ENCODE data around the gene ZNF512B.
"Not testable (repeated sequence)": the region's sequence is repeated elsewhere in the genome, so short reads cannot be mapped to it uniquely, and the experiment has no call there.

Gene ZNF512B

DNA sequence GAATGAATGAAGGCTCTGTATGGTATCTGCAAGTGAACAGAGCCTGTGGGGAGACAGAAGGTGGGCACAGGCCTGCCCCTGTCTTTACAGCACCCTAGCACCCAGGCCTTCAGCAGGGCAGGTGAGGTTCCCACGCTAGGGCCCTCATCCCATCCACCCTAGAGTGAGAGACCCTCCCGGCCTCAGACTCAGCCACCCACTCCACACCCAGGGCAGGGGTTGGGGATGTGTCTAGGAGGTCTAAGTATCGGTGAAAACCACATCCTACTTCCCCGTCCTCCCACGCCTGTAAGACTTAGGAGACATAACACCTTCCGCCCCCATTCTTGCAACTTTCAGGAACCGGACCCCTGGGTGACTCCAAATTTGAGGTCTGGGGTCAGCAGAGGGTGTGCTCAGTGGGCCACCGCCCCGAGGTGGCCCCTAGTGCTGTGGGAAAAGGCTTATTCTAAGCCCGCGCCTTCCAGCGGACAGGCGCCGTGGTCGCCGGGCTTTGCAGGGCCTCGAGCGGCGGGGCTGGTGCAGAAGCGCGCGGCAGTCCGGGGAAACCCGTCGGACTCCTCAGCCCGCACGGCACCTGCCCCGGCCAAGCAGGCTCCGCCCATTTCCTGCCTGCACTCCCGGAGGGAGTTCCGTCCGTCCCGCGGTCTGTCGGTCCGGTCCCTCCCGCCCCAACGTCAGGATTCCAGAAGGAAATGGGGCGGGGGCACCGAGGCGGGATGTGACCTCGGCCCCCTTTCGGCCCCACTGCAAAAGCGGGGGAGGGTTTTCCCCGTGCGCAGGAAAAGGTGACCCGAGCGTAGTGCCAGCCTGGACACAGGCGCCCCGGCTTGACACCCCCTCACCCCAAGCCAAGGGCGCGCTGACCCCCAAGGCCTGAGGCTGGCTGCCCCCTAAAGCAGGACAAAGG, 8.8 kb upstream of the ZNF512B start:
- no peak for DNase-seq (ENCODE audit: low read depth)

- no peak for DNase-seq (ENCODE audit: low read depth)
Measured at GRCh38 chr20:63977739-63978276, 8.1 kb upstream of the ZNF512B start.

GRCh38 chr20:63976980-63977738, 7.4 kb upstream of the ZNF512B start:
- no peak for DNase-seq (ENCODE audit: low read depth)

DNA sequence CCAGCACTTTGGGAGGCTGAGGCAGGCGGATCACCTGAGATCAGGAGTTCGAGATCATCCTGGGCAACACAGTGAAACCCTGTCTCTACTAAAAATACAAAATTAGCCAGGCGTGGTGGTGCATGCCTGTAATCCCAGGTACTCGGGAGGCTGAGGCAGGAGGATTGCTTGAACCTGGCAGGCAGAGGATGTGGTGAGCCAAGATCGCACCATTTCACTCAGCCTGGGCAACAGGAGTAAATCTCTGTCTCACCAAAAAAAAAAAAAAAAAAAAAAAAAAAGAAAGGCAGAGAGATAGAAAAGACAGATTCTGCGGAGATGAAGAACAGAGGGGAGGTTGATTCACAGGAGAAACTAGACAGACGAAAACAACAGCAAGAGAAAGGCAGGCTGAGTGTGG, 6.8 kb upstream of the ZNF512B start:
- DNase-seq (ENCODE audit: low read depth): not testable (repeated sequence)

- no peak for DNase-seq (ENCODE audit: low read depth)
Measured at GRCh38 chr20:63974402-63975200, 4.9 kb upstream of the ZNF512B start.

DNA sequence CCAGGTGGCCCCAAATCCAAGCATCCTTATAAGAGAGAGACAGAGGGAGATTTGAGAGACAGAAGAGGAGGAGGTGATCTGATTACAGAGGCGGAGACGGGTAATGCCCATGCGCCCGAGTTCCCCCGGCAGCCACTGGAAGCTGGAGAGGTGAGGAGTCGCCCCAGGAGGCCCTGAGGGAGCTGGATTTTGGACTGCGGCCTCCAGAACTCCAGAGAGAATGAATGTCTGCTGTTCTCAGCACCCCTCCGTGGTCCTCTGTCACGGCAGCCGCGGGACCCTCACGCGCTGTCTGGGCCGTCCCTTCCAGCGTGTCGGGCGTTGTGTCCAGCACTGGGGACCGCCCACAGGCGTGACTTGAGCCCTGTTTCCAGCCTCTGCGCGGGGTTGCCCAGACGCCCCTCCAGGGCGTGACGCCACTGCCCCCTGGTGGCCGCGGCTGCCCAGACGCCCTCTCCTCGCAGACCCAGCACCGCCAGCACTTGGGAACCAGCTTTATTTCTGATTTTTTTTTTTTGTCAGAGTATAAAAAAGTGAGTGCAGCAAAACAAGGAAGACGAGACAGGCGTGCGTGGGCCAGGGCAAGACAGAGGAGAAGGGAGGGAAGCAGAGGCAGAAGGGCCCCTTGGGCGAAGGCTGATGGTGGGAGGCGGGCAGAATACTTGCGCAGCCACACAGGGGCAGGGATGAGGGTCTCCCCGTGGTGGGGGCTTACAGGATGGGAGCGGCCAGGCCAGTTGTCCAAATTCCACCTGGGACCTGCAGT, 4.1 kb upstream of the ZNF512B start:
- DNase-seq (ENCODE audit: low read depth): no peak

GRCh38 chr20:63973160-63973479, 3.4 kb upstream of the ZNF512B start:
- DNase-seq (ENCODE audit: low read depth): no peak

DNA sequence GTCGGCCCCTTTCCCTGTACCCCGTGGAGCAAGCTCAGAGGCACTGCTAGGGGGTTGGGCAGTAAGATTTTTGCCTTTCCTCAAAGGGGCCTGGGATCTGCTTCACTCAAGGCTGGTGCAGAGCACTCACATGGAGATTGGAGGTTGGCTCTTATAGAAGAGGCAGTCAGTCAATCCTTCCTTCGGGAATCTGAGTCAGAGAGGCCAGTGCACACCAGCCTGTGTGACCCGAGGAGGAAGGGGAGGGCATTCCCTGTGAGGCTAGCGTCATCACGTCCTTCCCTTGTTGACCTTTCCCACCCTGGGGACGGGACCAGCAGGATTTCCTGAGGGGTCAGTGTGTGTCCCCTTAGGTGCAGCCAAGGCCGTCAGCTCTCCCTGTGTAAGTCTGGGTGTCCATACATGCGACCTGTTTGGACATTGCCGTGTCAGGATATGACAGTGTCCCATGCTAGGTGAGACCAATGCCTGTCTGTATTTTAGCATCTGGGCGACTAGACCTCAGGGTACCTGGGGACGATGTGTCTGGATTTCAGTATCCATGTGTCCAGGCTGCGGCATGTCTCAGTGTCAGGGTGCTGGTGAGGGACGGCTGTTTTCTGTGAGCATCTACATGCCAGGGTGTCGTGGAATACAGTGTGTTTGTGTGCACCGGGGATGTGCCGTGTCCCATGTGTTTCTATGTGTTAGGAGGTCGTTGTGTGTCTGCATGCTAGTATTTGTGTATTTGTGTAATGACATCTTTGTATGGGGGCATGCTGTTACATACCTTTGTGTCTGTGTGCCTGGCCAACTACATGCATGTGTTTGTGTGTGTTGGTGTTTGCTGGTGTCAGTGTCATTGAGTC, 2.8 kb upstream of the ZNF512B start:
- no peak for DNase-seq (ENCODE audit: low read depth)

DNA sequence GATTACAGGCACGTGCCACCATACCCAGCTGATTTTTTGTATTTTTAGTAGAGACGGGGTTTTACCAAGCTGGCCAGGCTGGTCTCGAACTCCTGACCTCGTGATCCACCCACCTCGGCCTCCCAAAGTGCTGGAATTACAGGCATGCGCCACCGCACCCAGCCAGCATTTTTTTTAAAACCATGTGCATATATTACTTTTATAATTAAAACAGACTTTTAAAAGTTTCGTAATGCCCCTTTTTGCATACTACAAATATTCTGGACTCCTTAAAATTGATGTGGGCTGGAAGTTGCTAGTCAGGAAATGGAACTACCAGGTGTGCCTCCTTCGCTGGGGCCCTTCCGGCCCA, 2.2 kb upstream of the ZNF512B start:
- not testable (repeated sequence) for DNase-seq (ENCODE audit: low read depth)

- DNase-seq (ENCODE audit: low read depth): no peak
Measured at GRCh38 chr20:63970714-63971431, 1.1 kb upstream of the ZNF512B start.

- no peak for DNase-seq (ENCODE audit: low read depth)
Measured at GRCh38 chr20:63968928-63969760, 586 bp downstream of the ZNF512B start.

- DNase-seq (ENCODE audit: low read depth): no peak
Measured at GRCh38 chr20:63968136-63968927, 1.4 kb downstream of the ZNF512B start.

DNA sequence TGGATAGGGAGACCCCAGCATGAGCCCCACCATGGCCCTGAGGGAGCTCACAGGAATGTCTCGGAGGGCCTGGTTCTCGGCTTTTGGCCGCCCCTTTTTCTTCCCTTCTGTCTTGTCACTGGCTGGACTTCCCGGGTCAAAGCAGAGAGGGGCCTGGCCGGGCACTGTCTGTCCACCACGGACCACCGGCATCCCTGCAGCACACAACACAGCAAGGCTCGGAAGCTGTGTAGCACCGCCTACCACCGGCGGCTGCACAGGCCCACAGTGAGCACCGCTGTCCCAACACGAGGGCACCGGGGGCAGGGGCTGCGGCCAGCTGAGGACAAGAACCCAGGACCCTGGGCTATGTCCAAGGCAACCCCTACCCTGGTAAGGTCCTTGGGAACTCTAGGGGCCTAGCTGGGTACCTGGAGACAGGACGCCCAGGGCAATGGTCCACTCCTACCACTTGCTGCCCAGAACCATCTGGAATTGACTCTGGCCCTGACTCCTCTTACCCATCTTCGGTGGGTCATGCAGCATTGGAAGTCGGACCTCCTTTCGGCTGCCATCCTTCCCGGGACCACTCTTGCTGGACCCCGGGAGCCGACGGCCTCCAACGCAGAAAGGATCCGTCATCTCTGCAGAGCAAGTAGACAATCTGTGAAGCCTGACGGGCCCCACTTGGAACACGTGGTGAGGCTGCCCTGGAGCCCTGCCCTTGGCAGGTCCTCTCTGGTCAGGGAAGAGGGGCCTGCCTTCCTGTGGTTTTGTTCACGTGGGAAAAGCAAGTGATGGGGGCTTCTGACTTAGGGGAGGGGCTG, 2.2 kb downstream of the ZNF512B start:
- no peak for DNase-seq (ENCODE audit: low read depth)

DNA sequence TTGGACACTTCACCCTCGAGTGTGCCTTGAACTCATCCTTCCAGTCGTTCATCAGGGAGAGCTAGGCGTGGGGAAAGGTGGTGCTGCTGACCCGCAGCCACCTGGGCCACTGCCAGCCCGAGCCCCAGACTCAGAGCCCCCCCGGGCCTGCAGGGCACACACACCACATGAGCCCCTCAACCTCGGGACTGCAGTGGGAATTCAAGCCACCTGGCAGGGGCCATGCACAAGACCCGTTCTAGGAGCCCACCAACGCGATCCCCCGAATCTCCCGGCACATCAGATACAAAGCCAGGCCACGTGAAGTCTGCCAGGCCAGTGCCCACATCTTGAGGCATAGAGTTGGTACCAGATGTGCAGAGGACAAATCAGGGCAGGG, 2.8 kb downstream of the ZNF512B start:
- no peak for DNase-seq (ENCODE audit: low read depth)

DNA sequence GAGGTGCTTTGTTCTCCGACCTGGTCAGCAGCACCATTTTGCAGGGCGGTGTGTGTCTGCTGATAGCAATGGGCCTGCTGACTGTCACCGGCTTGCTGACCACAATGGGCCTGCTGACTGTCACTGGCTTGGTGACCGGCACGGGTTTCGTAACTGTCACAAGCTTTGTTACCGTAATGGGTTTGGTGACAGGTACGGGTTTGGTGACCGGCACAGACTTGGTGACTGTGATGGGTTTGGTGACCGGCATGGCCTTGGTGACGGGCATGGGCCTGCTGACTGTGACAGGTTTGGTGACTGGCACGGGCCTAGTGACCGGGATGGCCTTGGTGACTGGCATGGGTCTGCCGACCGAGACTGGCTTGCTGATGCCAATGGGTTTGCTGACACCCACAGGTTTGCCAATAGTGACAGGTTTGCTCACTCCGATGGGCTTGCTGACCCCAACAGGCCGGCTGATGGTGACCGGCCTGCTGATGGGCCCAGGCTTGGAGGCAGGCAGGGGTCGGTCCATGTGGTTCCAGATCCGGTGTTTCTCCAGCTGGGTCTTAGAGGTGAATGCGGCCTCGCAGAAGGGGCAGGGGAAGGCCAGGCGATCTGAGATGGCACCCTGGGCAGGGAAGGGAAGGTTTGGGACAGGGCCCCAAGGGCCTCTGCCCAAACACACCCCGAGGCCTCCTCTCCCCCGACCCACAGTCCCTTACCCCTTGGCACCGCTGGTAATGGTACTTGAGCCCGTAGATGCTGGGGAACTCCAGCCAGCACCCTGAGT, 3.4 kb downstream of the ZNF512B start:
- DNase-seq (ENCODE audit: low read depth): no peak

DNA sequence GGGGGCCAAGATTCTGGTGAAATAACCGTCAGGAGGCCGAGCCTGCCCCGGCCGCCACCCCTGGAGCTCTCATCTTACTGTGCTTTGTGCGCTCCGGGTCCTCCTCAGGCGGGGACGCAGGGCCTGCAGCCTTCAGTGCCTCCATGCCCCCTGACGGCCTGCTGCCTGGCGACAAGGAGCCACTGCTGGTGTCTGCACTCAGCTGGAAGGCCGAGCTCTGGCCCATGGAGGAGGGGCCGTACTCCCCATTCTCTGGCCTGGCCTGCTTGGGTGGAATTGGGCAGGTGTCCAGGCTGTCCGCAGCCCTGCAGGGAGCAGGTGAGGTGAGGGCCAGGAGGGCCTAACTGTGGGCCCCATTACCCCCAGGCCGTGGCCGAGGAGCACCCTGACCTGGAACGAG, 5.3 kb downstream of the ZNF512B start:
- no peak for DNase-seq (ENCODE audit: low read depth)

Measured in HS-27A (cell line).